ENCODE data around the gene KBTBD7. TPM values are rescaled to one million over a fixed set of nuclear protein-coding genes. Genes with fewer than 3 reads are reported as not detected.

KBTBD7 gene
- total and polyA plus RNA-seq, 2 of the 8 experiments (the other 6 are each of a cell fraction or from before 2014, with no cell fraction given) = 10.2 to 17.4 TPM

- TF ChIP-seq CHD7 (IDR thresholded peaks at IDR 0.05; ENCODE audit: insufficient replicate concordance, low read length) = no peak
- no peak for TF ChIP-seq CHD2 (IDR thresholded peaks at IDR 0.05; ENCODE audit: low read length)
- no peak for TF ChIP-seq FOSL1 (IDR thresholded peaks at IDR 0.05; ENCODE audit: insufficient read depth, low read depth, low read length)
- no peak for TF ChIP-seq SUZ12 (IDR thresholded peaks at IDR 0.05; ENCODE audit: low read length)
- TF ChIP-seq POU5F1 (IDR thresholded peaks at IDR 0.05; ENCODE audit: low read depth, low read length) = no peak
- no peak for TF ChIP-seq CHD1 (IDR thresholded peaks at IDR 0.05; ENCODE audit: low read depth, low read length)
- TF ChIP-seq TBP (IDR thresholded peaks at IDR 0.05; ENCODE audit: low read depth, low read length) = no peak
- TF ChIP-seq SP4 (IDR thresholded peaks at IDR 0.05; ENCODE audit: low read length) = no peak
- TF ChIP-seq YY1 (IDR thresholded peaks at IDR 0.05; ENCODE audit: low read depth, low read length) = no peak
- no peak for TF ChIP-seq RFX5 (IDR thresholded peaks at IDR 0.05; ENCODE audit: borderline replicate concordance, low read depth, low read length)
- TF ChIP-seq GABPA (IDR thresholded peaks at IDR 0.05; ENCODE audit: borderline replicate concordance, insufficient read depth, low read length) = no peak
- no peak for TF ChIP-seq CTBP2 (IDR thresholded peaks at IDR 0.05; ENCODE audit: borderline replicate concordance, insufficient read depth, insufficient read length, low read length)
- no peak for TF ChIP-seq TCF12 (IDR thresholded peaks at IDR 0.05; ENCODE audit: low read depth, low read length)
Observed at GRCh38 chr13:41182231-41182630, 12.1 kb downstream of the KBTBD7 start (continued).
